Ishikawa (cell line): ENCODE measurements around the gene EXOC3L4.
A peak's percentile ranks its signal among the peaks of the same experiment; 100 is the strongest.

Experiments
- EGR1 ChIP-seq: IDR thresholded peaks from 2 replicates; pipeline ENCODE4 v1.6.1; 2012
- EP300 ChIP-seq: IDR thresholded peaks from 2 replicates; pipeline ENCODE4 v1.6.1; 2012; ENCODE audit warnings: borderline replicate concordance
- NFIC ChIP-seq: IDR thresholded peaks from 2 replicates; pipeline ENCODE4 v1.6.1; 2012
- TAF1 ChIP-seq: IDR thresholded peaks from 2 replicates; pipeline ENCODE4 v1.6.1; 2012; ENCODE audit warnings: low read depth, mild to moderate bottlenecking
- TEAD4 ChIP-seq: IDR thresholded peaks from 2 replicates; pipeline ENCODE4 v1.6.1; 2012
- YY1 ChIP-seq: IDR thresholded peaks from 2 replicates; pipeline ENCODE4 v1.6.1; 2012; ENCODE audit warnings: low read depth
- ZBTB7A ChIP-seq: IDR thresholded peaks from 2 replicates; pipeline ENCODE4 v1.6.1; 2012; ENCODE audit warnings: low read depth
- TF ChIP-seq, protein P1 (sequence below): IDR thresholded peaks from 2 replicates; pipeline ENCODE4 v1.6.1; 2012
- TF ChIP-seq, protein P2 (sequence below): IDR thresholded peaks from 2 replicates; pipeline ENCODE4 v1.6.1; 2012; ENCODE audit warnings: low read depth, mild to moderate bottlenecking

DNA sequence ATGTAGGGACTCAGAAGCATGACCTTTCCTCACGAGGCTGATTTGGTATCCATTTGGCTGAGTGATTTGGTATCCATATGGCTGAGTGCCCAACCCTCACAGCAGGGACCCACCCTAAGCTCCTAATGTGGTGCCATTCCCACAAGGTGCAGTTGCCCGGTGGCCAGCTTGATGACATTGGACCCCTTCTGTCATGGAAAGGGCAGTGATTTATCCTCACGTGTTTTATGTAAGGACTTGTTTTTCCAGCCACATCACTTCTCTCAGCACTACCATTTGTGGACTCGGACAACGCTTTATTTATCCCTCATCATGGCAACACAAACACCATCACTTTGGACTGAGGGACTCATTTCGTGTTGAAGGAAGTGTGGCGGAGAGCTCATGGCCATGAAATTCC is 28.7 kb upstream of the EXOC3L4 start:
- peak; percentile 89 for TF ChIP-seq NFIC
- TF ChIP-seq, protein P1, sequence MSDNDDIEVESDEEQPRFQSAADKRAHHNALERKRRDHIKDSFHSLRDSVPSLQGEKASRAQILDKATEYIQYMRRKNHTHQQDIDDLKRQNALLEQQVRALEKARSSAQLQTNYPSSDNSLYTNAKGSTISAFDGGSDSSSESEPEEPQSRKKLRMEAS: peak; percentile 57
- no peak for TF ChIP-seq ZBTB7A
- TF ChIP-seq TAF1: no peak
- peak; percentile 54 for TF ChIP-seq TEAD4
- TF ChIP-seq EP300: peak; percentile 71
- TF ChIP-seq YY1: no peak; the same call in 1 of the 2 replicates
- TF ChIP-seq, protein P2, sequence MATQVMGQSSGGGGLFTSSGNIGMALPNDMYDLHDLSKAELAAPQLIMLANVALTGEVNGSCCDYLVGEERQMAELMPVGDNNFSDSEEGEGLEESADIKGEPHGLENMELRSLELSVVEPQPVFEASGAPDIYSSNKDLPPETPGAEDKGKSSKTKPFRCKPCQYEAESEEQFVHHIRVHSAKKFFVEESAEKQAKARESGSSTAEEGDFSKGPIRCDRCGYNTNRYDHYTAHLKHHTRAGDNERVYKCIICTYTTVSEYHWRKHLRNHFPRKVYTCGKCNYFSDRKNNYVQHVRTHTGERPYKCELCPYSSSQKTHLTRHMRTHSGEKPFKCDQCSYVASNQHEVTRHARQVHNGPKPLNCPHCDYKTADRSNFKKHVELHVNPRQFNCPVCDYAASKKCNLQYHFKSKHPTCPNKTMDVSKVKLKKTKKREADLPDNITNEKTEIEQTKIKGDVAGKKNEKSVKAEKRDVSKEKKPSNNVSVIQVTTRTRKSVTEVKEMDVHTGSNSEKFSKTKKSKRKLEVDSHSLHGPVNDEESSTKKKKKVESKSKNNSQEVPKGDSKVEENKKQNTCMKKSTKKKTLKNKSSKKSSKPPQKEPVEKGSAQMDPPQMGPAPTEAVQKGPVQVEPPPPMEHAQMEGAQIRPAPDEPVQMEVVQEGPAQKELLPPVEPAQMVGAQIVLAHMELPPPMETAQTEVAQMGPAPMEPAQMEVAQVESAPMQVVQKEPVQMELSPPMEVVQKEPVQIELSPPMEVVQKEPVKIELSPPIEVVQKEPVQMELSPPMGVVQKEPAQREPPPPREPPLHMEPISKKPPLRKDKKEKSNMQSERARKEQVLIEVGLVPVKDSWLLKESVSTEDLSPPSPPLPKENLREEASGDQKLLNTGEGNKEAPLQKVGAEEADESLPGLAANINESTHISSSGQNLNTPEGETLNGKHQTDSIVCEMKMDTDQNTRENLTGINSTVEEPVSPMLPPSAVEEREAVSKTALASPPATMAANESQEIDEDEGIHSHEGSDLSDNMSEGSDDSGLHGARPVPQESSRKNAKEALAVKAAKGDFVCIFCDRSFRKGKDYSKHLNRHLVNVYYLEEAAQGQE: no peak
- TF ChIP-seq EGR1: no peak
